22Rv1 (cell line): Measurements from ENCODE around the gene GABRG3.

Experiments used
- CTCF ChIP-seq: fragments of 450-650 bp; IDR thresholded peaks from 2 replicates; pipeline ENCODE4 v1.5.1; 2017; ENCODE audit warnings: mild to moderate bottlenecking
- ZFX ChIP-seq: fragments of 450-650 bp; IDR thresholded peaks from 2 replicates; pipeline ENCODE4 v1.6.1; 2017; ENCODE audit warnings: antibody characterized with exemption, borderline replicate concordance

- TF ChIP-seq CTCF, result no peak
- TF ChIP-seq ZFX, result no peak
Observed at GRCh38 chr15:27042230-27042629, 71.2 kb downstream of the GABRG3 start.
